ENCODE data around the gene CCDC136.
A peak's percentile ranks its signal among the peaks of the same experiment; 100 is the strongest.

CCDC136 gene

GRCh38 chr7:128862571-128863432 lies 71.0 kb downstream of the CCDC136 start, which contains the start of gene ATP6V1F:
TSS of gene ATP6V1F (plus strand) at chr7:128862856. CDS start at chr7:128862905, 49 bp downstream.
- peak; percentile 99 for DNase-seq (ENCODE audit: low read depth)

GRCh38 chr7:128863433-128863989 lies 71.7 kb downstream of the CCDC136 start:
- no peak for DNase-seq (ENCODE audit: low read depth)

GRCh38 chr7:128865303-128865702 lies 73.5 kb downstream of the CCDC136 start:
- no peak for DNase-seq (ENCODE audit: low read depth)

- DNase-seq (ENCODE audit: low read depth) = no peak
Measured at GRCh38 chr7:128865996-128866877, 74.5 kb downstream of the CCDC136 start.

GRCh38 chr7:128867241-128867640 lies 75.5 kb downstream of the CCDC136 start:
- DNase-seq (ENCODE audit: low read depth) = no peak

GRCh38 chr7:128867842-128868623 lies 76.3 kb downstream of the CCDC136 start:
- DNase-seq (ENCODE audit: low read depth) = no peak

GRCh38 chr7:128868624-128869137 lies 76.9 kb downstream of the CCDC136 start:
- DNase-seq (ENCODE audit: low read depth) = no peak

GRCh38 chr7:128869138-128869943 lies 77.6 kb downstream of the CCDC136 start:
- peak; percentile 33 for DNase-seq (ENCODE audit: low read depth)

- no peak for DNase-seq (ENCODE audit: low read depth)
Measured at GRCh38 chr7:128869944-128870285, 78.1 kb downstream of the CCDC136 start.

- no peak for DNase-seq (ENCODE audit: low read depth)
Measured at GRCh38 chr7:128871050-128871449, 79.3 kb downstream of the CCDC136 start.

All from activated T-helper 1 cell treated with Interleukin-2 at 50 U/mL for 16 hours (primary cell).